Hematopoietic multipotent progenitor cell treated with erythropoietin and hydrocortisone succinate and interleukin-3 and kit ligand, for 8 days (in vitro differentiated cells): ENCODE results near the gene LY86.
"Not testable (repeated sequence)": the region's sequence is repeated elsewhere in the genome, so short reads cannot be mapped to it uniquely, and the experiment has no call there.

Experiments used
- DNase-seq: peaks from one replicate; pipeline ENCODE4 v3.0.0-alpha.2; 2015

LY86 gene

GRCh38 chr6:6655805-6656251, 67.3 kb downstream of the LY86 start:
- DNase-seq: no peak

GRCh38 chr6:6656287-6656686, 67.8 kb downstream of the LY86 start:
- no peak for DNase-seq

GRCh38 chr6:6657085-6657819, 68.7 kb downstream of the LY86 start:
- DNase-seq: peak; percentile 34

- no peak for DNase-seq
Observed at GRCh38 chr6:6657820-6658217, 69.3 kb downstream of the LY86 start.

- peak; percentile 69 for DNase-seq
Observed at GRCh38 chr6:6659600-6660327, 71.2 kb downstream of the LY86 start.

- no peak for DNase-seq
Observed at GRCh38 chr6:6660339-6661045, 72.0 kb downstream of the LY86 start.

GRCh38 chr6:6661191-6661590, 72.7 kb downstream of the LY86 start:
- no peak for DNase-seq

- peak; percentile 72 for DNase-seq
Observed at GRCh38 chr6:6661684-6662083, 73.2 kb downstream of the LY86 start.

- DNase-seq: no peak
Observed at GRCh38 chr6:6663421-6664135, 75.1 kb downstream of the LY86 start.

GRCh38 chr6:6665555-6666243, 77.2 kb downstream of the LY86 start:
- no peak for DNase-seq

GRCh38 chr6:6670150-6670549, 81.6 kb downstream of the LY86 start:
- DNase-seq: not testable (repeated sequence)

- DNase-seq: no peak
Observed at GRCh38 chr6:6674872-6675271, 86.4 kb downstream of the LY86 start.

GRCh38 chr6:6676910-6677441, 88.5 kb downstream of the LY86 start:
- peak; percentile 92 for DNase-seq

GRCh38 chr6:6678185-6678671, 89.7 kb downstream of the LY86 start:
- DNase-seq: no peak

- no peak for DNase-seq
Observed at GRCh38 chr6:6678811-6679210, 90.3 kb downstream of the LY86 start.

- DNase-seq: no peak
Observed at GRCh38 chr6:6679633-6680032, 91.1 kb downstream of the LY86 start.

GRCh38 chr6:6680526-6680925, 92.0 kb downstream of the LY86 start:
- DNase-seq: peak; percentile 52

GRCh38 chr6:6681075-6681849, 92.7 kb downstream of the LY86 start:
- no peak for DNase-seq

GRCh38 chr6:6682225-6682624, 93.7 kb downstream of the LY86 start:
- no peak for DNase-seq

- DNase-seq: peak; percentile 99
Observed at GRCh38 chr6:6683969-6684833, 95.7 kb downstream of the LY86 start.
